Breast epithelium (tissue), 4 donors: ENCODE measurements around the gene IDH3A. TPM values are rescaled to one million over a fixed set of nuclear protein-coding genes. Genes with fewer than 3 reads are reported as not detected.
"Not testable (repeated sequence)": the region's sequence is repeated elsewhere in the genome, so short reads cannot be mapped to it uniquely, and the experiment has no call there.

ENCODE experiments used
- DNase-seq, 2 donors: peaks; one replicate each; pipeline ENCODE4 v3.0.0-alpha.2; 2019; ENCODE audit warnings: low spot score in 2 of 2
- H3K27ac ChIP-seq, 2 donors: fragments of 200-600 bp; sonication (generic) in 1 of 2; one replicate each; pipeline ENCODE4 v1.5.1; 2016 to 2019; ENCODE audit warnings: mild to moderate bottlenecking in 1 of 2
- H3K27me3 ChIP-seq, 2 donors: fragments of 200-600 bp; sonication (generic) in 1 of 2; one replicate each; pipeline versions ENCODE4 v1.5.1 to v1.6.0; 2017 to 2019; ENCODE audit warnings: control low read depth in 1 of 2, mild to moderate bottlenecking in 1 of 2
- H3K36me3 ChIP-seq: fragments of 200-600 bp; one replicate; pipeline ENCODE4 v1.5.1; 2019
- H3K4me1 ChIP-seq, 2 donors: fragments of 200-600 bp; sonication (generic); one replicate each; pipeline ENCODE4 v1.5.1; 2016 to 2019; ENCODE audit warnings: control low read depth in 1 of 2
- H3K4me3 ChIP-seq, 3 donors: fragments of 200-600 bp; sonication (generic); 1 replicate in 2 of 3; 2 replicates in 1 of 3; pipeline ENCODE4 v1.5.1; 2016 to 2019; ENCODE audit warnings: mild to moderate bottlenecking in 3 of 3, moderate library complexity in 2 of 3
- H3K9me3 ChIP-seq, 2 donors: fragments of 200-600 bp; sonication (generic) in 1 of 2; one replicate each; pipeline ENCODE4 v1.5.1; 2016 to 2019; ENCODE audit warnings: control low read depth in 1 of 2
- POLR2A ChIP-seq: fragments of 450-650 bp; IDR thresholded peaks from one replicate; pipeline ENCODE4 v1.6.1; 2016; ENCODE audit warnings: antibody characterized with exemption, mild to moderate bottlenecking, moderate library complexity
- POLR2AphosphoS5 ChIP-seq, 3 donors: sonication (generic); formaldehyde crosslinking; IDR thresholded peaks; one replicate each; pipeline ENCODE4 v1.6.1; 2017; ENCODE audit warnings: antibody characterized with exemption in 3 of 3
- intact Hi-C: fragments of 100-400 bp; cut with DNase I; formaldehyde crosslinking; loops from one replicate; pipeline ENCODE4 v1.15.1; 2023; ENCODE audit warnings: low total_unique reads
- total RNA-seq, 3 donors: library from RNA; depleted of rRNA; stranded (reverse); fragments of >200 nt; gene quantifications; one replicate each; pipeline ENCODE4 v1.1.0, GENCODE V29; 2016
- TF ChIP-seq, protein P1 (sequence below), 3 donors: fragments of 450-650 bp; IDR thresholded peaks; one replicate each; pipeline ENCODE4 v1.5.1; 2016 to 2017; ENCODE audit warnings: antibody characterized with exemption in 3 of 3, mild to moderate bottlenecking in 3 of 3, moderate library complexity in 3 of 3

The IDH3A gene
- total RNA-seq, 3 donors from 2014 or later, result 44.2 to 63.2 (median 52.0) TPM

- Histone ChIP-seq H3K9me3 (no peaks in the 10 kb centered on the region), H3K4me1 (peaks cover 0 to 9% of the 10 kb centered on the region in 2 donors), H3K27me3 (no peaks in the 10 kb centered on the region), H3K36me3 (no peaks in the 10 kb centered on the region), H3K27ac (no peak overlapping the region), H3K4me3 (no peak overlapping the region)
- no peak for DNase-seq
- intact Hi-C loops, result no loop called here
- no peak for TF ChIP-seq POLR2A
- TF ChIP-seq POLR2AphosphoS5 (IDR thresholded peaks at IDR 0.05), result no peak
- TF ChIP-seq, protein P1, sequence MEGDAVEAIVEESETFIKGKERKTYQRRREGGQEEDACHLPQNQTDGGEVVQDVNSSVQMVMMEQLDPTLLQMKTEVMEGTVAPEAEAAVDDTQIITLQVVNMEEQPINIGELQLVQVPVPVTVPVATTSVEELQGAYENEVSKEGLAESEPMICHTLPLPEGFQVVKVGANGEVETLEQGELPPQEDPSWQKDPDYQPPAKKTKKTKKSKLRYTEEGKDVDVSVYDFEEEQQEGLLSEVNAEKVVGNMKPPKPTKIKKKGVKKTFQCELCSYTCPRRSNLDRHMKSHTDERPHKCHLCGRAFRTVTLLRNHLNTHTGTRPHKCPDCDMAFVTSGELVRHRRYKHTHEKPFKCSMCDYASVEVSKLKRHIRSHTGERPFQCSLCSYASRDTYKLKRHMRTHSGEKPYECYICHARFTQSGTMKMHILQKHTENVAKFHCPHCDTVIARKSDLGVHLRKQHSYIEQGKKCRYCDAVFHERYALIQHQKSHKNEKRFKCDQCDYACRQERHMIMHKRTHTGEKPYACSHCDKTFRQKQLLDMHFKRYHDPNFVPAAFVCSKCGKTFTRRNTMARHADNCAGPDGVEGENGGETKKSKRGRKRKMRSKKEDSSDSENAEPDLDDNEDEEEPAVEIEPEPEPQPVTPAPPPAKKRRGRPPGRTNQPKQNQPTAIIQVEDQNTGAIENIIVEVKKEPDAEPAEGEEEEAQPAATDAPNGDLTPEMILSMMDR (IDR thresholded peaks at IDR 0.05), result no peak
Measured at GRCh38 chr15:78147566-78147965, 1.6 kb upstream of the IDH3A start.

DNA sequence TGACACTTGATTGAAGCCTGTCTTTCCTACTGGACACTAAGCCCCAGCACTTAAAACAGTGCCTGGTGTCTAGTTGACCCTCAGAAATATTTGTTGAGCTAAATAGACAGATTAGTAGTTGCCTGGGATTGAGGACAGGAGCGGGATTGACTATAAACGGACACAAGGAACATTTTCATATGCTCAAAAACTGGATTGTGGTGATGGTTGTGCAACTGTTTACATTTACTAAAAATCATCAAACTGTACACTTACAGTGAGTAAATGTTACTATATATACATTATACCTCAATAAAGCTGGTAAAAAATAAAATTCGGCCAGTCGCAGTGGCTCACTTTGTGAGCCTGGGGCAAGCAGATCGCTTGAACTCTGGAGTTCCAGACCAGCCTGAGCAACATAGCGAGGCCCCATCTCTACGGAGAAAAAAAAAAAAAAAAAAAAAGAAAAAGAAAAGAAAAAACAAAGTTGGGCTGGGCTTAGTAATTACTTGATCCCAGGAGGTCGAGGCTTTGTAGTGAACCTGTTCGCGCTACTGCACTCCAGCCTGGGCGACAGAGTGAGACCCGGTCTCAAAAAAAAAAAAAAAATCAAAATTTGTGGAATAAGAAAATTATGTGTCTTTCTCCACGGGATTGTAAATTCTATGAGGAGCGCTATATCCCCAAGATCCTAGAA lies 632 bp upstream of the IDH3A start:
- Histone ChIP-seq H3K4me3 (peak overlapping the region; percentile 73 to 91 (median 85)), H3K4me1 (peaks cover 0 to 9% of the 10 kb centered on the region in 2 donors), H3K36me3 (no peaks in the 10 kb centered on the region), H3K27ac (peak overlapping the region; percentile 4 to 65), H3K27me3 (no peaks in the 10 kb centered on the region), H3K9me3 (no peaks in the 10 kb centered on the region)
- intact Hi-C loops, result loop anchor here (2.0 kb wide), 1 partner anchor 48 kb away; no protein-coding TSS in a partner anchor
- TF ChIP-seq, protein P1 (IDR thresholded peaks at IDR 0.05), result no peak
- TF ChIP-seq POLR2A, result no peak
- no peak for TF ChIP-seq POLR2AphosphoS5 (IDR thresholded peaks at IDR 0.05)
- no peak for DNase-seq

- peak overlapping the region; percentile 73 to 91 (median 85) for H3K4me3 ChIP-seq
- TF ChIP-seq, protein P1 (IDR thresholded peaks at IDR 0.05), result no peak
- TF ChIP-seq POLR2AphosphoS5 (IDR thresholded peaks at IDR 0.05), result no peak
- TF ChIP-seq POLR2A, result no peak
- H3K36me3 ChIP-seq, result no peaks in the 10 kb centered on the region
- intact Hi-C loops, result loop anchor here (2.0 kb wide), 1 partner anchor 47 kb away; no protein-coding TSS in a partner anchor
- peaks cover 0 to 14% of the 10 kb centered on the region in 2 donors for H3K4me1 ChIP-seq
- DNase-seq, result no peak
- H3K9me3 ChIP-seq, result no peaks in the 10 kb centered on the region
- H3K27ac ChIP-seq, result peak overlapping the region; percentile 79 to 81
- H3K27me3 ChIP-seq, result no peaks in the 10 kb centered on the region
Measured at GRCh38 chr15:78149805-78150751, 916 bp downstream of the IDH3A start.

DNA sequence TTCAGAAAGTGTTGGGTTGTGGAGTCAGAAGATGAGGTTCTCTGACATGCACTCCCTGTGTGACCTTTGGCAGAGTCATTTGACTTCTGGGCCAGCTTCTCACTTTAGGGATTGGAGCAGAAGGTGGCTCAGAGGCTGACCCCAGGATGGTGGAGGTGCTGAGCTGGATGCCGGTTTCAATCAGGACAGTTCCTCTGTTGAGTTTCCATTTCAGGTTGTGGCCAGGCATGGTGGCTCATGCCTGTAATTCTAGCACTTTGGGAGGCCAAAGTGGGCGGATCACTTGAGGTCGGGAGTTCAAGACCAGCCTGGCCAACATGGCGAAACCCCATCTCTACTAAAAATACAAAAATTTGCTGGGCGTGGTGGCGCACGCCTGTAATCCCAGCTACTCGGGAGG lies 1.9 kb downstream of the IDH3A start:
- DNase-seq, intact Hi-C loops: not testable (repeated sequence)

DNA sequence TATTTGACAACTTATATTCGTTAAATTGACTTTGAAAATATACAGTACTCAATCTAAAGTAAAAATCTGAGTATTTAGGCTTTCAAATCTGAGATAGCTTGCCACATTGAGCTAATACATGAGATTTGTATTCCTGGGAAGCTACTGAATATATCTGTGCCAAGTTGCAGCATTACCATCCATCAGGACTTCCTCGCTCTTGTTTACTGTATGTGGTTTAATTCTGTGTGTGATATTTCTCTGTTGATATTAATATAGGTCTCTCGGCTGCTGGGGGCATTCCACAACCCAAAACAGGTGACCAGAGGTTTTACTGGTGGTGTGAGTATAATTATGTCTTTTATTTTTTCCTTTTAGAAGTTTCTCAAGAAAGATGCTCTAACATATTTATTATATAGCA lies 5.8 kb downstream of the IDH3A start:
- Histone ChIP-seq H3K4me1 (peaks cover 0 to 18% of the 10 kb centered on the region in 2 donors), H3K27me3 (no peaks in the 10 kb centered on the region), H3K27ac (no peak overlapping the region), H3K9me3 (no peaks in the 10 kb centered on the region), H3K4me3 (no peak overlapping the region), H3K36me3 (no peaks in the 10 kb centered on the region)
- DNase-seq, result no peak
- intact Hi-C loops, result no loop called here
- TF ChIP-seq, protein P1 (IDR thresholded peaks at IDR 0.05), result no peak
- TF ChIP-seq POLR2AphosphoS5 (IDR thresholded peaks at IDR 0.05), result no peak
- TF ChIP-seq POLR2A, result no peak

More for the DNA sequence above, 1.9 kb downstream of the IDH3A start:
- H3K9me3 ChIP-seq, H3K4me3 ChIP-seq, H3K36me3 ChIP-seq, H3K27ac ChIP-seq, H3K27me3 ChIP-seq: not testable (repeated sequence)
- H3K4me1 ChIP-seq, result peaks cover 0 to 14% of the 10 kb centered on the region in 2 donors
